HG03025 (cell line): Measurements from ENCODE around the gene APBA2.
"Not testable (repeated sequence)": the region's sequence is repeated elsewhere in the genome, so short reads cannot be mapped to it uniquely, and the experiment has no call there.

ENCODE experiments used
- ATAC-seq: cut with Tn5 transposase; IDR thresholded peaks from one replicate; pipeline ENCODE4 v1.9.1; 2021; ENCODE audit warnings: mild to moderate bottlenecking, moderate library complexity; ENCODE audit not compliant: unreplicated experiment, low FRiP score

APBA2 gene

DNA sequence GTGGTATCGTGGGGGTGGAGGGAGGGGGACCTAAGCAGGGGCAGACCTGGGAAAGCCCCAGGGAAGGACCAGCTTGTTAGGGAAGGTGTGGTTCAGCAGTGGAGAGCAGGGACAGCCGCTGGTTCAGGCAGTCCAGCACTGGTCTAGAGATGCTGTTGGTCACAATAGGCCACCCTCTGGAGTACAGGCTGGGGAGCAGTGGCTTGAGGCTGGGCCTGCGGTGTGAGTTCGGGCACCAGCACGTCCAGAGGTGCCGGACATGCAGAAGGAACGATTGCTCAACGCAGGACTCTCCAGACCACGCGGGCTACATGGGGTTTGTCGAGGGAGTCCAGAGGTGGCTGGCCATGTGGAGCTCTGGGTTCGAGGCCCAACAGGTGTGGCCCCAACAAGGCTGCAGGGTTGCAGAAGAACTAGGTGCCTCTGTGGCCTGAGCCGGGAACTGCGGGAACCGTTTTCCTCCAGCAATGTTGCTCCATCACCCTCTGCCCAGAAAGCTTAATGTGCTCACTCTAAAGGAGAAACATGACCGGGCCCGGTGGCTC lies 143.9 kb downstream of the APBA2 start:
- no peak for ATAC-seq

DNA sequence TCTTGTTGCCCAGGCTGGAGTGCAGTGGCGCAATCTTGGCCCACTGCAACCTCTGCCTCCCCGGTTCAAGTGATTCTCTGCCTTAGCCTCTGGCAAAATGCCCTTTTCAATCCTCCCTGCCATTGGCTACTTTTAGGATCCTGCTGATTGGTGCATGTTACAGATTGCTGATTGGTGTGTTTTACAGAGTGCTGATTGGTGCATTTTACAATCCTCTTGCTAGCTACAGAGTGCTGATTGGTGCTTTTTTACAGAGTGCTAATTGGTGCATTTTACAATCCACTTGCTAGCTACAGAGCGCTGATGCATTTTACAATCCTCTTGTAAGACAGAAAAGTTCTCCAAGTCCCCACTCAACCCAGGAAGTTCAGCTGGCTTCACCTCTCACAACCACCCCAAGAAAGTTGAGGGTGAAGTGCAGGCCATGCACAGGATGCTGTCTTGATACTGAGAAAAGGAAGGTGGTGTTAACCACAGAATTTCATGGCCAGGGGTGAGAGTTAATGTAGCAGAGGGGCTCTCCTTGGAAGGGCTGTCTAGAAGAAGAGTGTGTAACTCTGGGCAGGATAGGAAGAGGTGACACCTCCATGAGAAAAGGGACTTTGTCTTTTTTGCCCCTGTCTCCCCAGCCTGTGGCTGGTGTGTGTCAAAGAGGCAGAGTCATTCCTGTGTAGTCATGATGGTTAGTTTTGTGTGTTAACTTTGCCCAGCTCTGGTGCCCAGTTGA lies 145.9 kb downstream of the APBA2 start:
- no peak for ATAC-seq

GRCh38 chr15:29032229-29032625 lies 146.5 kb downstream of the APBA2 start:
- ATAC-seq, result no peak

- no peak for ATAC-seq
These were observed 147.0 kb downstream of the APBA2 start for GRCh38 chr15:29032751-29033150.

- ATAC-seq, result no peak
These were observed 148.4 kb downstream of the APBA2 start for GRCh38 chr15:29034151-29034550.

- no peak for ATAC-seq
These were observed 149.0 kb downstream of the APBA2 start for GRCh38 chr15:29034593-29035335.

- ATAC-seq, result no peak
These were observed 149.8 kb downstream of the APBA2 start for GRCh38 chr15:29035336-29036285.

DNA sequence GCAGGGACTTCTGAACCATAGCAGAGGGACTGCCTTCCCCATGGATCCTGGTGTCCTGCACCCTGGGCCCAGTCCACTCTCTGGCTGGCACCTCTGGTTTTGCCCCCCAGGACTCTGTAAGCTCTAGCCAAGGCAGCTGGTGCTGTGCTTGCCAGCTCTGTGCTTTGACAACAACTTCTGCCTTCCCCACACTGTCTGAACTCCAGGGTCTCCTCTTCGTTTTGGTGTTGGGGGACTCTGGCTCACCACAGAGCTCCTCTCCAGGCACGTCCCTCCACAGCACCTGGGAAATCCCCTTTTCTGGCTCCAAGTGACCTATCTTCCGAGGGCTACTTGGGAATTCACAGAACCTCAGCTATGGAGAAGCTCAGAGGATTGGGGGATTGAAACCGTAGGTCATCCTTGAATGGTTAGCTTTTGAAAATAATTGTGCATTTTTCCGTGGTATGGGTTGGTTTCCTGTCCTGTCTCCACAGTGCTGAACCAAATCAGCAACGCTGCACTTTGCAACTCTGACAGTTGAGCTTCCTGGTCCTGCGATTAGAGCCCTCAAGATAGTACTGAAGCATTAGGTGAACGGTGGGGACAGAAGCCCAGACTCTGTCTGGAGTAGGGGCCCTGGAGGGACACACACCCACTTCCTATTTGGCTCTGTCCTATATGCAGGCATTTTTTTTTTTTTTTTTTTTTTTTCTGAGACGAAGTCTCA lies 152.4 kb downstream of the APBA2 start:
- ATAC-seq, result no peak

GRCh38 chr15:29039466-29040369 lies 153.9 kb downstream of the APBA2 start:
- ATAC-seq, result no peak

GRCh38 chr15:29040370-29040751 lies 154.6 kb downstream of the APBA2 start:
- no peak for ATAC-seq

GRCh38 chr15:29043736-29044502 lies 158.1 kb downstream of the APBA2 start:
- ATAC-seq, result no peak

DNA sequence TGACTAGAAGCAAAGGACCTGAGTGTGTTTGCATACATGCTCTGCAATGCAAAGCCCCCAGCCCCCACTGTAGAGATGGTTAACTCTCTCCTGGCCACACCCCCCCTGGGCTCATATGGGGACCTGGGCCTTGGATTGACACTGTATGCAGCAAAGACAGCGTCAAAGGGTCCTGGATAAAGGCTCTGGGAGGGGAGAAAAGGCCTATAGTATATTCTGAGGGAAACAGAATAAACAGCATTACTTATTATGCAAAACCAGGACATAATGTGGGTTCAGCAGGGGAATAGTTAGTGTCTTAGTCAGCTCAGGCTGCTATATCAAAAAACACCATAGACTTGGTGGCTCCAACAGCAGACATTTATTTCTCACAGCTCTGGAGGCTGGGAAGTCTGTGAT lies 158.7 kb downstream of the APBA2 start:
- no peak for ATAC-seq

DNA sequence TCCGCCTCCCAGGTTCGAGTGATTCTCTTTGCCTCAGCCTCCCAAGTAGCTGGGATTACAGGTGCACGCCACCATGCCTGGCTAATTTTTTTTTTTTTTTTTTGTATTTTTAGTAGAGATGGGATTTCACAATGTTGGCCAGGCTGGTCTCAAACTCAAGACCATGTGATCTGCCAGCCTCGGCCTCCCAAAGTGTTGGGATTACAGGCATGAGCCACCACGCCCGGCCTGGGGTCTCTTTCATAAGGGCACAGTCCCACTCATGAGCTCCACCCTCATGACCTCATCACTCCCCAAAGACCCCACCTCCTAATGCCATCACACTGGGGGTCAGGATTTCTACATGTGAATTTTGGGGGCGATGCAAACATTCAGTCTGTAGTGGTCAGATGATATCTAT lies 159.4 kb downstream of the APBA2 start:
- ATAC-seq, result not testable (repeated sequence)

DNA sequence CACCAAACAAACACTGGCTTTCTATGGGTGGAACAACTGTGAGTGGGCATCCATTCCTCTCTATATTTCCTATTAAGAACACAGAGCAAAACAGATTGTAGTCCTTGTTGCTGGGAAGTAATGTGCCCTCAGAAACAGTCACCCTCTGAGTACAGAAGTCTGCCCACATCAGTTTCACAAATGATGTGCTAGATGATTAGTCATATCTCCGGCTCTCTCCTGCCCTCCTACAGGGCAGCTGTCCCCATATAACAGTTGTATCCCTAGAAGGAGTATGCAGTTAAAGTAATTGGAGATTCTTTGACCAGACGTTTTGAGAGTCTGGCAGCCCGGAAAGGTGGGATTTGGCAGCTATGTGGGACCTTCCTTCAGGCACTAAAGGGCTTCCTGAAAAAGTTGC lies 159.9 kb downstream of the APBA2 start:
- no peak for ATAC-seq

- no peak for ATAC-seq
These were observed 160.6 kb downstream of the APBA2 start for GRCh38 chr15:29046281-29046810.

DNA sequence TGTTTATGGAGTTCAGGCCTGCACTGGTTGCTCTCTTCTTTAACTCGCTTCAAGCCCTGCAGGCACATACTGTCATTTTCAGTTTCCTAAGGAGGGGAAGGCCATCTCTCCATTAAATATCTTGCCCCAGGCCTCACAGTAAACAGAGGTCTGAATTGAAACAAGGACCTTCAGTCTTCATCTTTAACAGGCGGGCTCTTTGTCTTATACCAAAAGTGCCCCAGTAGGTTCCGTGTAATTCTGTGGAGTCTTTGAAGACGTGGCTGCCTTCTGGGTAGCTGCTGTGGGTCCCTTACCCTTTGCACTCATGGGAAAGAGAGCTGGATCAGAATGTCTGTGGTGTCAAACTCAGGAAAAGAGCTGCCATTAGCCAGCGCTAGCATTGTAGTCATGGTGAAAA lies 161.2 kb downstream of the APBA2 start:
- no peak for ATAC-seq

- ATAC-seq, result no peak
These were observed 162.2 kb downstream of the APBA2 start for GRCh38 chr15:29048011-29048410.

DNA sequence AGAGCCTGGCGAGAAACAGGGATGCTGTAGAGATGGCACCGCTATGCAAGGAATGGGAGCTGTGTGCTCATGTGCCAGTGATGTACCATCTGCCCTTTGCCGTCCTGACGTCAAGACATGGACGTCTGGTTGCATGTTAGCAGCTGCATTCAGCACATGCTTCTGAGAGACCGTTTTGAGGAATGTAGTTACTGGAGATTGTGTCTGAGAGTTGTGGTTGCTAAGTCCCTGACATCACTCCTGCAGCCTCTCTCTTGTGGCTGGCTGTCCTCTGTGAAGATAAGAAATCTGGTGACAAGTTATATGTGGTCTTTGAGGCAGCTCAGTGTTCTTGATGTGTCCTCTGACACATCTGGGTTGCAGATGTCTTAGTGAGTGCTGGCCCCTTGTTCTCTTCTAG lies 165.1 kb downstream of the APBA2 start:
- no peak for ATAC-seq
